ACC112 (cell line): ENCODE measurements around the gene C10orf143.
"Not testable (repeated sequence)": the region's sequence is repeated elsewhere in the genome, so short reads cannot be mapped to it uniquely, and the experiment has no call there.

Source experiments
- H2AFZ ChIP-seq: fragments of 200-600 bp; sonication (generic); one replicate; pipeline ENCODE4 v1.6.0; 2017; ENCODE audit warnings: antibody characterized with exemption, low read length; ENCODE audit not compliant: unreplicated experiment
- H3K27ac ChIP-seq: fragments of 200-600 bp; sonication (generic); 2 replicates; pipeline ENCODE4 v1.5.1; 2014; ENCODE audit warnings: low read depth, mild to moderate bottlenecking, antibody characterized with exemption, low read length, moderate library complexity
- H3K27me3 ChIP-seq: fragments of 200-600 bp; sonication (generic); 2 replicates; pipeline ENCODE4 v1.6.1; 2014; ENCODE audit warnings: mild to moderate bottlenecking, antibody characterized with exemption, low read length, moderate library complexity, mixed read lengths; ENCODE audit not compliant: insufficient read depth
- H3K36me3 ChIP-seq: fragments of 200-600 bp; sonication (generic); 2 replicates; pipeline ENCODE4 v1.6.1; 2016; ENCODE audit warnings: mild to moderate bottlenecking, antibody characterized with exemption, low read length, moderate library complexity, mixed read lengths; ENCODE audit not compliant: insufficient read depth
- H3K4me1 ChIP-seq: fragments of 200-600 bp; sonication (generic); one replicate; pipeline ENCODE4 v1.6.1; 2016; ENCODE audit warnings: low read length, mixed read lengths; ENCODE audit not compliant: insufficient read depth, unreplicated experiment, control insufficient read depth
- H3K4me3 ChIP-seq: fragments of 200-600 bp; sonication (generic); 2 replicates; pipeline ENCODE4 v1.5.1; 2014; ENCODE audit warnings: mild to moderate bottlenecking, low read depth, low read length
- H3K79me2 ChIP-seq: fragments of 200-600 bp; sonication (generic); one replicate; pipeline ENCODE4 v1.6.0; 2016; ENCODE audit warnings: low read length; ENCODE audit not compliant: control insufficient read depth, unreplicated experiment, insufficient read depth

Gene C10orf143

GRCh38 chr10:130136226-130137089 is 25.8 kb upstream of the C10orf143 start, which contains the start of gene GLRX3:
GLRX3 (plus strand) TSS chr10:130136391; CDS start chr10:130136421, 30 bp downstream.
- H3K27ac ChIP-seq, result peak within 1 kb of the TSS; percentile 77
- peak within 1 kb of the TSS; percentile 88 for H3K4me3 ChIP-seq
- peak within 1 kb of the TSS; percentile 55 for H2AFZ ChIP-seq
- no peaks in the 10 kb centered on the region for H3K27me3 ChIP-seq
- H3K79me2 ChIP-seq, result peaks cover 51% of the 10 kb centered on the region
- peaks cover 7% of the 10 kb centered on the region; the same call in 1 of the 2 replicates for H3K36me3 ChIP-seq
- H3K4me1 ChIP-seq, result peaks cover 40% of the 10 kb centered on the region

- Histone ChIP-seq H3K4me3 (peak overlapping the region; percentile 88), H3K79me2 (peaks cover 44% of the 10 kb centered on the region), H2AFZ (no peak overlapping the region), H3K27ac (peak overlapping the region; percentile 77), H3K4me1 (peaks cover 33% of the 10 kb centered on the region), H3K27me3 (no peaks in the 10 kb centered on the region), H3K36me3 (peaks cover 7% of the 10 kb centered on the region; the same call in 1 of the 2 replicates)
Observed at GRCh38 chr10:130135676-130136225, 25.1 kb upstream of the C10orf143 start.

- no peaks in the 10 kb centered on the region for H3K36me3 ChIP-seq
Observed at GRCh38 chr10:130128922-130129321, 18.3 kb upstream of the C10orf143 start.

GRCh38 chr10:130128062-130128781 is 17.6 kb upstream of the C10orf143 start:
- Histone ChIP-seq H3K4me3 (no peak overlapping the region), H2AFZ (peak overlapping the region; percentile 12), H3K27me3 (no peaks in the 10 kb centered on the region), H3K79me2 (no peaks in the 10 kb centered on the region), H3K27ac (no peak overlapping the region), H3K36me3 (no peaks in the 10 kb centered on the region), H3K4me1 (peaks cover 14% of the 10 kb centered on the region)

More at GRCh38 chr10:130128922-130129321, 18.3 kb upstream of the C10orf143 start:
- no peak overlapping the region for H3K4me3 ChIP-seq
- H3K4me1 ChIP-seq, result peaks cover 14% of the 10 kb centered on the region
- no peaks in the 10 kb centered on the region for H3K79me2 ChIP-seq
- no peaks in the 10 kb centered on the region for H3K27me3 ChIP-seq
- H2AFZ ChIP-seq, result no peak overlapping the region
- no peak overlapping the region for H3K27ac ChIP-seq

- Histone ChIP-seq H3K79me2 (no peaks in the 10 kb centered on the region), H2AFZ (peak overlapping the region; percentile 6), H3K36me3 (no peaks in the 10 kb centered on the region), H3K27me3 (no peaks in the 10 kb centered on the region), H3K4me1 (peaks cover 14% of the 10 kb centered on the region), H3K27ac (no peak overlapping the region), H3K4me3 (no peak overlapping the region)
Observed at GRCh38 chr10:130127364-130128061, 16.9 kb upstream of the C10orf143 start.

- H3K4me3 ChIP-seq, result no peak overlapping the region
- H2AFZ ChIP-seq, result no peak overlapping the region
- H3K27me3 ChIP-seq, result no peaks in the 10 kb centered on the region
- H3K27ac ChIP-seq, result no peak overlapping the region
- no peaks in the 10 kb centered on the region for H3K36me3 ChIP-seq
- H3K79me2 ChIP-seq, result no peaks in the 10 kb centered on the region
- no peaks in the 10 kb centered on the region for H3K4me1 ChIP-seq
Observed at GRCh38 chr10:130121486-130122079, 11.0 kb upstream of the C10orf143 start.

GRCh38 chr10:130117535-130117934 is 6.9 kb upstream of the C10orf143 start:
- not testable (repeated sequence) for H3K27me3 ChIP-seq, H3K79me2 ChIP-seq, H3K4me3 ChIP-seq, H2AFZ ChIP-seq, H3K27ac ChIP-seq, H3K4me1 ChIP-seq, H3K36me3 ChIP-seq

GRCh38 chr10:130116942-130117341 is 6.3 kb upstream of the C10orf143 start:
- not testable (repeated sequence) for H3K27me3 ChIP-seq, H3K4me3 ChIP-seq, H3K27ac ChIP-seq, H3K4me1 ChIP-seq, H3K79me2 ChIP-seq, H2AFZ ChIP-seq, H3K36me3 ChIP-seq

- H3K4me3 ChIP-seq, result no peak overlapping the region
Observed at GRCh38 chr10:130112821-130113220, 2.2 kb upstream of the C10orf143 start.

GRCh38 chr10:130111852-130112180 is 1.2 kb upstream of the C10orf143 start:
- Histone ChIP-seq H3K79me2 (peaks cover 15% of the 10 kb centered on the region), H2AFZ (peak overlapping the region; percentile 82), H3K36me3 (no peaks in the 10 kb centered on the region), H3K4me1 (peaks cover 9% of the 10 kb centered on the region), H3K4me3 (peak overlapping the region; percentile 99), H3K27ac (peak overlapping the region; percentile 44), H3K27me3 (no peaks in the 10 kb centered on the region)

More at GRCh38 chr10:130112821-130113220, 2.2 kb upstream of the C10orf143 start:
- Histone ChIP-seq H2AFZ (no peak overlapping the region), H3K4me1 (peaks cover 9% of the 10 kb centered on the region), H3K27ac (no peak overlapping the region), H3K27me3 (no peaks in the 10 kb centered on the region), H3K36me3 (no peaks in the 10 kb centered on the region), H3K79me2 (peaks cover 15% of the 10 kb centered on the region)
